WI38 (cell line): ENCODE measurements around the gene BLOC1S1.

ENCODE experiments used
- H3K4me3 ChIP-seq: 2 replicates; pipeline ENCODE4 v1.5.1; 2011; ENCODE audit warnings: low read depth, mild to moderate bottlenecking, control low read depth, low read length
- CTCF ChIP-seq: IDR thresholded peaks from 2 replicates; pipeline ENCODE4 v1.5.1; 2012; ENCODE audit warnings: low read depth, mild to moderate bottlenecking, control low read depth, low read length

Gene BLOC1S1

GRCh38 chr12:55679691-55680090 is 36.2 kb upstream of the BLOC1S1 start:
- no peak for TF ChIP-seq CTCF
- no peak overlapping the region for H3K4me3 ChIP-seq

DNA sequence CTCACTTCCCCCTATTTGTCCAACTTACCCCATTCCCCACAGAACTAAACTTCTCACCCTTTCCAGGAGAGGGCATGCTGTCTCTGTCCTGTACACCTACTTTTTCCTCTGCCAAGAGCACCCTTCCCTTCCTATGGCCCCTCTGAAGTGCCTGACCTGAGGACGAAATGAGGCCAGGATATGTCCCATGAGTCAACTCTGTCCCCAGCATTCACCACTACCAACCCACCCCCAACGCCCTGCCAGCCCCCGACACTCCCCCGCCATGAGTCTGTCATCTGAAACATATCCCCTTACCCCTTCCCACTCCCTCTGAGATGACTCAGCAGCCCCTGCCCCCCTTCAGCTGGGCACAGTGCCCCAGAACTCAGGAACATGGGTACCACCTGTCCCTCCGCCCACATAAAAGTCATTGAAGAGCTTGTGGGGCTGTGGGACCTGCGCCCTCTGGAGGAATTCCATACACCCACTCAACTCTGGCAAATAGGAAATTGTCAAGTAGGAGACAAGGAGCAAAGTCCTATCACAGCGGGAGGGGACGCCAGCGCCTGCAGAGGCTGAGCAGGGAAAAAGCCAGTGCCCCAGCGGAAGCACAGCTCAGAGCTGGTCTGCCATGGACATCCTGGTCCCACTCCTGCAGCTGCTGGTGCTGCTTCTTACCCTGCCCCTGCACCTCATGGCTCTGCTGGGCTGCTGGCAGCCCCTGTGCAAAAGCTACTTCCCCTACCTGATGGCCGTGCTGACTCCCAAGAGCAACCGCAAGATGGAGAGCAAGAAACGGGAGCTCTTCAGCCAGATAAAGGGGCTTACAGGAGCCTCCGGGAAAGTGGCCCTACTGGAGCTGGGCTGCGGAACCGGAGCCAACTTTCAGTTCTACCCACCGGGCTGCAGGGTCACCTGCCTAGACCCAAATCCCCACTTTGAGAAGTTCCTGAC is 34.4 kb upstream of the BLOC1S1 start:
- TF ChIP-seq CTCF = peak; percentile 24
- no peak overlapping the region for H3K4me3 ChIP-seq

- TF ChIP-seq CTCF = no peak
- H3K4me3 ChIP-seq = no peak overlapping the region
Observed at GRCh38 chr12:55682087-55682796, 33.6 kb upstream of the BLOC1S1 start.

- H3K4me3 ChIP-seq = no peak overlapping the region
- TF ChIP-seq CTCF = no peak
Observed at GRCh38 chr12:55683676-55684075, 32.2 kb upstream of the BLOC1S1 start.

- H3K4me3 ChIP-seq = no peak overlapping the region
- TF ChIP-seq CTCF = no peak
Observed at GRCh38 chr12:55684761-55685370, 31.0 kb upstream of the BLOC1S1 start.

GRCh38 chr12:55685671-55686070 is 30.2 kb upstream of the BLOC1S1 start:
- TF ChIP-seq CTCF = no peak
- no peak overlapping the region for H3K4me3 ChIP-seq
